Left lobe of liver (tissue), 2 donors: Measurements from ENCODE around the gene NLRC3. TPM values are rescaled to one million over a fixed set of nuclear protein-coding genes. Genes with fewer than 3 reads are reported as not detected.
A peak's percentile ranks its signal among the peaks of the same experiment; 100 is the strongest.
"Not testable (repeated sequence)": the region's sequence is repeated elsewhere in the genome, so short reads cannot be mapped to it uniquely, and the experiment has no call there.

Experiments used
- ATAC-seq: fragments of 200-7000 bp; cut with Tn5 transposase; one replicate; pipeline ENCODE4 v1.9.1; 2020; ENCODE audit warnings: mild to moderate bottlenecking, moderate library complexity
- DNase-seq: peaks from one replicate; pipeline ENCODE4 v3.0.0-alpha.2; 2020; ENCODE audit warnings: low spot score
- total RNA-seq: library from RNA; stranded (reverse); gene quantifications from one replicate; pipeline ENCODE4 v1.2.1, GENCODE V29; 2021
- donor health status: DM: no; HTN: no; CAD: no; lungs with moderate emphysema.
- donor health status: DM: no; HTN: yes; CAD: no.

The NLRC3 gene
- total RNA-seq: 0.81 TPM

GRCh38 chr16:3577302-3577752 is at the start of gene NLRC3:
TSS of gene NLRC3 (minus strand) at chr16:3577403. CDS start at chr16:3565036, 12,367 bp downstream.
- no peak for DNase-seq
- peak; percentile 28 for ATAC-seq

- no peak for ATAC-seq
- peak; percentile 19 for DNase-seq
Observed at GRCh38 chr16:3625911-3626732, 48.9 kb upstream of the NLRC3 start.

DNA sequence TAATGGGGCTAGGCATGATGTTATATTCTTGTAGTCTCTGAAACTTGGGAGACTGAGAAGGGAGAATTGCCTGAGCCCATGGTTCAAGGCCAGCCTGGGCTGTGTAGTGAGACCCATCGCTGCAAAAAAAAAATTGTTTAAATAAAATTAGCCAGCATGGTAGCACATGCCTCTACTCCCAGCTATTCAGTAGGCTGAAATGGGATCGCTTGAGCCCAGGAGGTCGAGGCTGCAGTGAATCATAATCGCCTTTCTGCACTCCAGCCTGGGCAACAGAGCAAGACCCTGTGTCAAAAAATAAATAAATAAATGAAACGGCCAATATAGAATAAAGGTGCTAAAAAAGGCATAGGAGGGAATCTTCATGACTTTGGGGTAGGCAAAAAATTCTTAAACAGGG is 48.1 kb upstream of the NLRC3 start:
- DNase-seq: no peak

GRCh38 chr16:3623642-3624041 is 46.4 kb upstream of the NLRC3 start:
- DNase-seq: no peak

More for the DNA sequence above, 48.1 kb upstream of the NLRC3 start:
- ATAC-seq: no peak

DNA sequence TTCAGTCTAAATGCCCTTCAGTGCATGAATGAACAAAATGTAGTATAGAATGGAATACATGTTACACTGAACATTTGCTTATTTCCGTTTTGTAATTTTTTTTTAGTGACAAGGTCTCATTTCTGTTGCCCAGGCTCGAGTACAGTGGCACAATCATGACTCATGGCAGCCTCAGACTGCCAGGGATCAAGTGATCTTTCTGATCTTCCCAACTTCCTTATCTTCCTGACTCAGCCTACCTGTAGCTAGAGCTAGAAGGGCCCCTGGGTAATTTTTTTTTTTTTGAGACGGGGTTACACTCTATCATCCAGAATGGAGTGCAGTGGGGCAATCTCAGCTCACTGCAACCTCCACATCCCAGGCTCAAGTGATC is 41.6 kb upstream of the NLRC3 start:
- ATAC-seq: no peak
- no peak for DNase-seq

More at GRCh38 chr16:3623642-3624041, 46.4 kb upstream of the NLRC3 start:
- ATAC-seq: no peak

DNA sequence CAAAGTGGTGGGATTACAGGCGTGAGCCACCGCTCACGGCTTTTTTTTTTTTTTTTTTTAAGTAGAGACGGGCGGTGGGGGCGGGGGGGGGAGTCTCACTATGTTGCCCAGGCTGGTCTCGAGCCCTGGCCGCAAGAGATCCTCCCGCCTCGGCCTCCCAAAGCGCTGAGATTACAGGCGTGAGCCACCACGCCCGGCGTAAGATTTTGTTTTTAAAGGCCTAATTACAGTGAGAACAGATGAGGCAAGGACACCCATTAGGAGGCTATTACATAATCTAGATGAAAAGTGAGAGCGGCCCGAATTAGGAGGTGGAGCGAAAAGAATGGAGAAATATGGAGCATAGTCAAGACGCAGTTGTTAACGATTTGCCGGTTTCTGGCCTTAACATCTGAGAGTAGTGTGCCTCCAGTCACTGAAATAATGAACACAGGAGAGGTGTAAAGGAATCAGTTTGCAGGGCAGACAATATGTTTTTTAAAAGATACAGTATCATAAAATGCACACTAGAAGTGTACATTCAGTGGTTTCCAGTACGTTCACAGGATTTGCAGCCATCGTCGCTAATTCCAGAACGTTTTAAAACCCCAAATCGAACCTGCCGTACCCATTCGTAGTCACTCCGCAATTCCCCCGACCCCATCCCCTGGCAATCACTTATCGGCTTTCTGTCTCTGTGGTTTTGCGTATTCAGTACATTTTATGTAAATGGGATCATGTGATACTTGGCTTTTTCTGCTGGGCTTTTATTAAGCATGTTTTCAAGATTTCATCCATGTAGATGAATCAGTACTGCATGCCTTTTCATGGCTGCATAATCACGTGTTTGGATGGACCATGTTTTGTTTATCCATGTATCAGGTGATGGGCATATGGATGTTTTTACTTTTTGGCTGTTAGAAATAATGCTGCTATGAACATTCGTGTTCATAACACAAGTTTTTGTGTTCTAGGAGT is 35.6 kb upstream of the NLRC3 start:
- peak; percentile 35 for DNase-seq
- ATAC-seq: no peak

DNA sequence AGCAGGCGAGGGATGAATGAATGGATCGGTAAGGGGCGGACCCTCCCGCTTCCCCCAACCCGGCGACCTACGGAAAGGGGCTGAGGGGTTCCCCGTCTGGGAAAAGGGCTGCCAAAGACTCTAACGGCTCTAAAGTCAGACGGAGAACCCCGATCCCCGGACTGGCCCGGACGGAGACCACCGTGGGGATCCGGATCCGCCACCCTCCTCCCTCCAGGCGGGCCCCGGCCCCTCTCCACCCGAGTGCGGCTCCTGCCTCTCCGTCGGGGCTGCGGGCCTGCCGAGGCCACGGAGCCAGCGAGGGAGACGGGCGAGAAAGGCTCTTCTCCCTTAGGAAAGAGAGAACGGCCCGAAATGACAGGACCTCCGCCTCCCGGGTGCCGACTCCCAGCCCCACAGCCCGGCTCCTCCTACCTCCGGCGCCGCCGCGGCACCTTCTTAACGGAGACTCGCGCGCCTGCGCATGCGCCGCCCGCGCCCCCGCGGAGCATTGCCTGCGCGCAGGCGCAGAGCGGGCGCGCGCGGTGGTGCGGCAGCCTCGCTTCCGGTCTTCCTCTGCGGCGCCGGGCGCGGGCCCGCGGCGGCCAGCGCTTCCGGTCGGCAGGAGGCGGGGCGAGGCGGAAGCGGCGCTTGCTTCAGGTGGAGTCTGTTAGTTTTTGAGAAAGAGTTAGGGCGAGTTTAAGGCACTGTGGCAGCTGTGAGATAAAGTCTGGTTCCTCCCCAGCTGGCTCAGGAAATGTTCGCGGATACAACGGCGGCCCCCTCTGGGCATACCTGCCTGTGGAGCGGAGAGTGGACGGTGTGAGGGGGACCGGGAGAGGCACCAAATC is 34.2 kb upstream of the NLRC3 start, which contains the start of gene SLX4:
Gene SLX4, minus strand, starts transcription at position 461 of the 830 bp plus-strand sequence. CDS start 2,642 bp downstream, outside the sequence.
- DNase-seq (peak; percentile 92), ATAC-seq (peak; percentile 92)

- ATAC-seq (peak; percentile 27), DNase-seq (no peak)
Observed at GRCh38 chr16:3610698-3611145, 33.5 kb upstream of the NLRC3 start.

GRCh38 chr16:3609895-3610697 is 32.9 kb upstream of the NLRC3 start:
- no peak for DNase-seq

DNA sequence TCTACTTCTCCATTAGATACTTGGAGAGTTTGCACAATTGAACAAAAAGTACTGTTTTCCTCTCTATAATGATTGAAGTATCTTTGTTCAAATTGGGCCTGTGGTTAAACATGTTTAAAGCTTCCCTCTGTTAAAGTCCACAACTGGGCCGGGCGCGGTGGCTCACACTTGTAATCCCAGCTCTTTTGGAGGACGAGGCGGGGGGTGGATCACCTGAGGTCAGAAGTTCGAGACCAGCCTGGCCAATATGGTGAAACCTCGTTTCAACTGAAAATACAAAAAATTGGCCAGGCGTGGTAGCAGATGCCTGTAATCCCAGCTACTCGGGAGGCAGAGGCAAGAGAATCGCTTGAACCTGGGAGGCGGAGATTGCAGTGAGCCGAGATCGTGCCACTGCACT is 31.8 kb upstream of the NLRC3 start:
- ATAC-seq: not testable (repeated sequence)

More at GRCh38 chr16:3609895-3610697, 32.9 kb upstream of the NLRC3 start:
- ATAC-seq: peak; percentile 37

GRCh38 chr16:3608069-3608468 is 30.9 kb upstream of the NLRC3 start:
- peak; percentile 16 for ATAC-seq
- no peak for DNase-seq

More for the DNA sequence above, 31.8 kb upstream of the NLRC3 start:
- not testable (repeated sequence) for DNase-seq

- DNase-seq (no peak), ATAC-seq (no peak)
Observed at GRCh38 chr16:3607634-3608033, 30.4 kb upstream of the NLRC3 start.

- DNase-seq (no peak), ATAC-seq (no peak)
Observed at GRCh38 chr16:3607161-3607560, 30.0 kb upstream of the NLRC3 start.

DNA sequence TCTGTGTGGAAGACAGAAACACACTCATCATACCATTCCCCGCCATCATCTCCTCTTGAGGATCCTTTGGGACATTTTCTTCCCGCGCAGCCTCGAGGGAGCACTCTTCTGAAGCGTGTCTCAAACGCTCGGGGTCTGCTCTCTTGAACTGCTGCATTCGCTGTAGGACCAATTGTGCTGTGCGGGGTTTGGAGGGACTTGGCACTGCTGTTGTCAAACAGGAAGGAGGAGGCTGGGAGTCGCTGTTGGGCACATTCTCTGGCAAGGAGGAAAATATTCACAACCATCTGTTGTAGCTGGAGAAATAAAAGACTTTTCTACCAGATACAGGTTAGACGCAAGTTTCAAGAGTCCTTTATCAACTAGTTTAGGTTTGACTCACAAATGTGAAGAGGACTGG is 29.2 kb upstream of the NLRC3 start:
- no peak for ATAC-seq
- DNase-seq: no peak

DNA sequence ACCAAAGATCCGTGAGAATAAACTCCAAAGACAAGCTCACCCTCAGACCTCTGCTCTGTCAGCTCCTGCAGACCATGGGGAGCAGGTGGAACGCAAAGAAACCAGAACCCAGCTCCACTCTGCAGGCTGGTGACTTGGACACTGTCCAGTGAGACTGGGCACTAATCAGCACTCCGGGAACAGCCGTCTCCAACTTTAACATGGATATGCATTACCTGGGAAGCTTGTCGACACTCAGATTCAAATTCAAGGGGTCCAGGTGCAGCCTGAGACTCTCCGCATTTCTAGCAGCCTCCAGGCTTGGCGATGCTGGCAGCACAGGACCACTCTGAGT is 25.1 kb upstream of the NLRC3 start:
- ATAC-seq (no peak), DNase-seq (no peak)

- ATAC-seq (no peak), DNase-seq (no peak)
Observed at GRCh38 chr16:3601614-3602319, 24.6 kb upstream of the NLRC3 start.

- DNase-seq (no peak), ATAC-seq (no peak)
Observed at GRCh38 chr16:3599922-3600321, 22.7 kb upstream of the NLRC3 start.

GRCh38 chr16:3599121-3599520 is 21.9 kb upstream of the NLRC3 start:
- DNase-seq (no peak), ATAC-seq (no peak)

- DNase-seq (no peak), ATAC-seq (no peak)
Observed at GRCh38 chr16:3598236-3598635, 21.0 kb upstream of the NLRC3 start.
